ENCODE results near the gene CEMIP. TPM values are rescaled to one million over a fixed set of nuclear protein-coding genes. Genes with fewer than 3 reads are reported as not detected.

The CEMIP gene
- total and polyA plus RNA-seq, 12 donors = 0.08 to 2.2 (median 0.35) TPM

GRCh38 chr15:80875568-80876347 is 96.6 kb downstream of the CEMIP start:
- Histone ChIP-seq H3K36me3 (replicated peaks in 1 of 2) (no peaks in the 10 kb centered on the region), H3K27me3 (no peaks in the 10 kb centered on the region), H3K4me1 (replicated peaks in 1 of 2) (no peaks in the 10 kb centered on the region), H3K9me3 (replicated peaks in 1 of 3) (no peaks in the 10 kb centered on the region), H3K4me3 (no peak overlapping the region), H3K27ac (no peak overlapping the region)
- TF ChIP-seq POLR2A (IDR thresholded peaks at IDR 0.05) = no peak
- no peak for TF ChIP-seq CTCF (IDR thresholded peaks at IDR 0.05)
- peak in 1 of 7 donors; percentile 21 for DNase-seq
- 44 to 60% (median 48%) methylated on average over 4 to 8 of the region's 8 CpGs for WGBS, 4 donors
- intact Hi-C loops (cut with DNase I) = no loop called here

GRCh38 chr15:80876348-80876674 is 97.1 kb downstream of the CEMIP start:
- Histone ChIP-seq H3K27me3 (no peaks in the 10 kb centered on the region), H3K9me3 (replicated peaks in 1 of 3) (no peaks in the 10 kb centered on the region), H3K4me1 (replicated peaks in 1 of 2) (no peaks in the 10 kb centered on the region), H3K4me3 (no peak overlapping the region), H3K27ac (no peak overlapping the region), H3K36me3 (replicated peaks in 1 of 2) (no peaks in the 10 kb centered on the region)
- intact Hi-C loops (cut with DNase I) = no loop called here
- WGBS, 4 donors = 73 to 90% (median 85%) methylated on average over 4 of the region's 4 CpGs
- TF ChIP-seq POLR2A (IDR thresholded peaks at IDR 0.05) (no peak), CTCF (IDR thresholded peaks at IDR 0.05) (no peak)
- no peak for DNase-seq

- Histone ChIP-seq H3K4me3 (no peak overlapping the region), H3K36me3 (replicated peaks in 1 of 2) (no peaks in the 10 kb centered on the region), H3K4me1 (replicated peaks in 1 of 2) (no peaks in the 10 kb centered on the region), H3K27me3 (no peaks in the 10 kb centered on the region), H3K27ac (no peak overlapping the region), H3K9me3 (replicated peaks in 1 of 3) (no peaks in the 10 kb centered on the region)
- intact Hi-C loops (cut with DNase I) = no loop called here
- 81 to 90% (median 84%) methylated on average over 1 to 3 of the region's 3 CpGs for WGBS, 4 donors
- TF ChIP-seq POLR2A (IDR thresholded peaks at IDR 0.05) (no peak), CTCF (IDR thresholded peaks at IDR 0.05) (no peak)
- DNase-seq = no peak
These were observed 99.2 kb downstream of the CEMIP start for GRCh38 chr15:80878242-80878866.

GRCh38 chr15:80878867-80879250 is 99.7 kb downstream of the CEMIP start:
- intact Hi-C loops (cut with DNase I) = no loop called here
- DNase-seq = no peak
- 80 to 92% (median 89%) methylated on average over 2 of the region's 2 CpGs for WGBS, 4 donors
- H3K27me3 ChIP-seq = no peaks in the 10 kb centered on the region
- no peak overlapping the region for H3K27ac ChIP-seq
- H3K4me1 ChIP-seq (replicated peaks in 1 of 2) = no peaks in the 10 kb centered on the region
- TF ChIP-seq POLR2A (IDR thresholded peaks at IDR 0.05) (no peak), CTCF (IDR thresholded peaks at IDR 0.05) (no peak)
- no peaks in the 10 kb centered on the region for H3K9me3 ChIP-seq (replicated peaks in 1 of 3)
- no peaks in the 10 kb centered on the region for H3K36me3 ChIP-seq (replicated peaks in 1 of 2)
- no peak overlapping the region for H3K4me3 ChIP-seq

Measured in adrenal gland (tissue), 12 donors.